Activated naive CD4-positive, alpha-beta T cell treated with anti-CD3 and anti-CD28 coated beads, Interleukin-2, amount 10 ng/mL, durations not matched to agents 7 days and 5 days (primary cell): Measurements from ENCODE around the gene RBFOX1.
"Not testable (repeated sequence)": the region's sequence is repeated elsewhere in the genome, so short reads cannot be mapped to it uniquely, and the experiment has no call there.

Experiments used
- CTCF ChIA-PET: fragments of 350-600 bp; sonication (Branson Sonifier 250); formaldehyde crosslinking; loops from one replicate; lab custom pipeline; 2021; ENCODE audit warnings: antibody characterized with exemption; lab: Charles Lee
- DNase-seq: peaks from one replicate; pipeline ENCODE4 v3.0.0-alpha.2; 2020
- H3K27ac Mint-ChIP-seq: one replicate; pipeline ENCODE4 v1.8.0; 2021; ENCODE audit warnings: mild to moderate bottlenecking, moderate library complexity, mixed read lengths
- H3K27me3 Mint-ChIP-seq: one replicate; pipeline ENCODE4 v1.8.0; 2021; ENCODE audit warnings: mild to moderate bottlenecking, mixed read lengths
- H3K36me3 Mint-ChIP-seq: one replicate; pipeline ENCODE4 v1.8.0; 2021; ENCODE audit warnings: mixed read lengths
- H3K4me1 Mint-ChIP-seq: one replicate; pipeline ENCODE4 v1.8.0; 2021; ENCODE audit warnings: mixed read lengths
- H3K4me3 Mint-ChIP-seq: one replicate; pipeline ENCODE4 v1.8.0; 2021; ENCODE audit warnings: mild to moderate bottlenecking, moderate library complexity, mixed read lengths
- H3K9me3 Mint-ChIP-seq: one replicate; pipeline ENCODE4 v1.8.0; 2021; ENCODE audit warnings: mixed read lengths

The RBFOX1 gene

GRCh38 chr16:7470344-7470743 is 137.7 kb downstream of the RBFOX1 start:
- Mint-ChIP-seq H3K4me3 (no peak overlapping the region), H3K4me1 (no peaks in the 10 kb centered on the region), H3K9me3 (peaks cover 24% of the 10 kb centered on the region), H3K36me3 (no peaks in the 10 kb centered on the region), H3K27me3 (no peaks in the 10 kb centered on the region), H3K27ac (no peak overlapping the region)
- no peak for DNase-seq
- CTCF ChIA-PET, result no interaction called here

GRCh38 chr16:7471268-7471667 is 138.6 kb downstream of the RBFOX1 start:
- H3K36me3 Mint-ChIP-seq, result no peaks in the 10 kb centered on the region
- no peaks in the 10 kb centered on the region for H3K27me3 Mint-ChIP-seq
- peaks cover 29% of the 10 kb centered on the region for H3K9me3 Mint-ChIP-seq
- CTCF ChIA-PET, result no interaction called here
- DNase-seq, result no peak
- H3K4me3 Mint-ChIP-seq, result no peak overlapping the region
- H3K27ac Mint-ChIP-seq, result no peak overlapping the region
- no peaks in the 10 kb centered on the region for H3K4me1 Mint-ChIP-seq

GRCh38 chr16:7482032-7482431 is 149.4 kb downstream of the RBFOX1 start:
- peaks cover 16% of the 10 kb centered on the region for H3K9me3 Mint-ChIP-seq
- H3K4me1 Mint-ChIP-seq, result no peaks in the 10 kb centered on the region
- no peaks in the 10 kb centered on the region for H3K27me3 Mint-ChIP-seq
- H3K4me3 Mint-ChIP-seq, result no peak overlapping the region
- CTCF ChIA-PET, result no interaction called here
- H3K36me3 Mint-ChIP-seq, result no peaks in the 10 kb centered on the region
- H3K27ac Mint-ChIP-seq, result no peak overlapping the region
- DNase-seq, result no peak

DNA sequence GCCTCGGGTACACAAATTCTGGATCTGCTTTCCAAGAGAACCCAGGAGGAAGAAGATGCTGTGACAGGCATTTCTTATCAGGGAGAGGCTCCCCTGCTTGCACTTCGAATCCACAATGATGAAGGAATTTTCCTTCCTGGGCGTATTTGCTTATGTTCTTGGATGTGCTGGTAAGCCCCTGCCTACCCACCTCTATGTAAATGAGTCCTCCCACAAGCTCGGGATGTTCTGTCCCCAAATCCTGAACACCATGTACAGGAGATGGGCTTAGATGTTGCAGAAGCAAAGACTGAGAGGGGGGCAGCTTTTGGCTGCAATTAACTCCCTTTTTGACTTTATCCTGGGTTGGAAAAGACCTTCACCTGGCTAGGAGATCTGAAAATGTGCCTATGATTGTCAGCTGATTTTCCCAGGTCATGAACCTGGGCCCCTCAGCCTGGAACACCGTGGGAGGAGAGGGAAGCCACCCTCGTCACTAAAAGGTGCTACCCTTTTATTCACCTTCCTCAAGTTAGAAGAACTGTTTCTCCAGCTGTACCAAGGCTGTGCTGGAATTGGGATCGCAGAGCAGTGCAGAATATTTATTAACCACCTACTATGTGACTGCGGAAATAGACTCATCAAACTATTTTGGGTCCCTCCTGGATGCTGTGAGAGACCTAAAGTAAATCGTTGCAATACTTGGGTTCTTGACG is 150.1 kb downstream of the RBFOX1 start:
- no peak for DNase-seq
- H3K36me3 Mint-ChIP-seq, result no peaks in the 10 kb centered on the region
- peaks cover 19% of the 10 kb centered on the region for H3K9me3 Mint-ChIP-seq
- CTCF ChIA-PET, result no interaction called here
- H3K27me3 Mint-ChIP-seq, result no peaks in the 10 kb centered on the region
- H3K27ac Mint-ChIP-seq, result no peak overlapping the region
- H3K4me3 Mint-ChIP-seq, result no peak overlapping the region
- no peaks in the 10 kb centered on the region for H3K4me1 Mint-ChIP-seq

- H3K27ac Mint-ChIP-seq, result no peak overlapping the region
- H3K4me1 Mint-ChIP-seq, result no peaks in the 10 kb centered on the region
- H3K4me3 Mint-ChIP-seq, result no peak overlapping the region
- H3K9me3 Mint-ChIP-seq, result peaks cover 23% of the 10 kb centered on the region
- H3K36me3 Mint-ChIP-seq, result no peaks in the 10 kb centered on the region
- CTCF ChIA-PET, result no interaction called here
- no peak for DNase-seq
- no peaks in the 10 kb centered on the region for H3K27me3 Mint-ChIP-seq
These were observed 155.1 kb downstream of the RBFOX1 start for GRCh38 chr16:7487574-7488323.

DNA sequence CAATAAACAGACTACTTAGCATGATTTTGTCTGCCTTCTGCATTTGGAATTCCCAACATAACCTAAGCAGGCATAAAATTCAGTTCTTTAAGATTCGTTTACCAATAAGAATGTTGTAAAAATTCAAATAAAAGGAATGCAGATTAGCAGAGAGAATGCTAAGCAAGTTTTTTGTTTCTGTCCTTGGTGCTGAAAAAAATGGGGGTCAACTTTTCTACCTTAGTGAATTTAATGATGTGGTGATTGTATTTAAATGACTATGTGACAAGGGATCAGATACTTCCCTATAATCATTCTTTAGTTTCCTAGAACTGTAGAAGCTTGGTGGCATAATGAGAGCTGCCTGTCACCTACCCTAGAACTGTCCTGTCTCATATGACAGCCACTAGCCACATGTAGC is 159.5 kb downstream of the RBFOX1 start:
- CTCF ChIA-PET, result no interaction called here
- Mint-ChIP-seq H3K4me1 (no peaks in the 10 kb centered on the region), H3K27ac (no peak overlapping the region), H3K9me3 (peaks cover 22% of the 10 kb centered on the region), H3K36me3 (no peaks in the 10 kb centered on the region), H3K4me3 (no peak overlapping the region), H3K27me3 (no peaks in the 10 kb centered on the region)
- no peak for DNase-seq

DNA sequence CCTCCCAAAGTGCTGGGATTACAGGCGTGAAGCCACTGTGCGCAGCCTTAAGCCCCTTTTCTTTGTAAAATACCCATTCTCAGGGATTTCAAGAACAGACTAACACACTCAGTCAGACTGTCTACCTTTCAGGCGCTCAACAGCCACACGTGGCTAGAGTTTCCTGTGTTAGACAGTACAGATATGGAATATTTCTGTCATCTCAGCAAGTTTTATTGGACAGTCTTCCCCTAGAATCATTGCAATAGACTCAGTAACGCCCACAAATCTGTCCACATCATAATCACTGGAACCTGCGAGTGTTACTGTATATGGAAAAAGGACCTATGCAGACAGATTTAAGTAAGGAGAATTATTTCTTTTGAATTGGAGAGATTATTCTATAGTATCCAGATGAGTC is 160.5 kb downstream of the RBFOX1 start:
- no peak for DNase-seq
- Mint-ChIP-seq H3K27ac (no peak overlapping the region), H3K36me3 (no peaks in the 10 kb centered on the region), H3K27me3 (no peaks in the 10 kb centered on the region), H3K4me3 (no peak overlapping the region), H3K9me3 (peaks cover 19% of the 10 kb centered on the region), H3K4me1 (no peaks in the 10 kb centered on the region)
- CTCF ChIA-PET, result no interaction called here

DNA sequence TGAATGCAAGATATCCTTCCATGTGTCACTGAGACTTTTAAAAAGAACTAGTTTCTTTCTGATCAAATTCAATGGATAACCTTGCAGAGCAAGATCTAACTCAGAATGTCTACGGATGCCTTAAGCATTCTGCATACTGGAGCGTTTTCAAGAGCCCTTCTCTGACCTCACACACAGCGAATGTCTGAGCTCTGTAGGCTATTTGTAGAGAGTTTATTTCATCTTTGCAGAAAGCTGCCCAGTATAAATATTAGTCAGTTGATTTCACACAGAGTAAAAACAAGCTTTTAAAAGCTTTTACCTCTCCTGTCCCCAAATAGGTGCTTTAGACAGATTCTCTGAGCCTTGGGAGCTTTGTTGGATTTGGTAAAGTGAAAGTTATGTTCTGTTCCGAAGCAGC is 165.0 kb downstream of the RBFOX1 start:
- no peak for DNase-seq
- no peak overlapping the region for H3K4me3 Mint-ChIP-seq
- no peaks in the 10 kb centered on the region for H3K4me1 Mint-ChIP-seq
- H3K27ac Mint-ChIP-seq, result no peak overlapping the region
- CTCF ChIA-PET, result no interaction called here
- H3K36me3 Mint-ChIP-seq, result no peaks in the 10 kb centered on the region
- peaks cover 24% of the 10 kb centered on the region for H3K9me3 Mint-ChIP-seq
- H3K27me3 Mint-ChIP-seq, result no peaks in the 10 kb centered on the region

GRCh38 chr16:7501868-7502267 is 169.2 kb downstream of the RBFOX1 start:
- Mint-ChIP-seq H3K4me1 (no peaks in the 10 kb centered on the region), H3K27ac (no peak overlapping the region), H3K4me3 (no peak overlapping the region), H3K9me3 (peaks cover 28% of the 10 kb centered on the region), H3K27me3 (no peaks in the 10 kb centered on the region), H3K36me3 (no peaks in the 10 kb centered on the region)
- CTCF ChIA-PET, result no interaction called here
- DNase-seq, result no peak

DNA sequence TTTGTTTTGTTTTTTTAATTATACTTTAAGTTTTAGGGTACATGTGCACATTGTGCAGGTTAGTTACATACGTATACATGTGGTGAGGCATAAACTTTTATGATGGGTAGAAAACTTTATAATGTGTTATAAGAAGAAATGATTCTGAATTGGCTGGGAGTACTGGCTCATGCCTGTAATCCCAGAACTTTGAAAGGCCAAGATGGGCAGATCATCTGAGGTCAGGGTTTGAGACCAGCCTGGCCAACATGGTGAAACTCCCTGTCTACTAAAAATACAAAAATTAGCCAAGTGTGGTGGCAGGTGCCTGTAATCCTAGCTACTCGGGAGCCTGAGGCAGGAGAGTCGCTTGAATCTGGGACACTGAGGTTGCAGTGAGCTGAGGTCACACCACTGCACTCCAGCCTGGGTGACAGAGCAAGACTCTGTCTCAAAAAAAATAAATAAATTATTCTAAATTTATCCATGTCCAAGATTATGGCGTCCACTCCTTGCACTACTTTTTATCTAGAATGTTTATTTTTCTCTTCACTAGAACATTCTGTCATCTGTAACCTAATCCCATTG is 170.0 kb downstream of the RBFOX1 start:
- CTCF ChIA-PET, DNase-seq, H3K27ac Mint-ChIP-seq, H3K4me1 Mint-ChIP-seq, H3K4me3 Mint-ChIP-seq, H3K27me3 Mint-ChIP-seq, H3K36me3 Mint-ChIP-seq: not testable (repeated sequence)
- H3K9me3 Mint-ChIP-seq, result peaks cover 24% of the 10 kb centered on the region

DNA sequence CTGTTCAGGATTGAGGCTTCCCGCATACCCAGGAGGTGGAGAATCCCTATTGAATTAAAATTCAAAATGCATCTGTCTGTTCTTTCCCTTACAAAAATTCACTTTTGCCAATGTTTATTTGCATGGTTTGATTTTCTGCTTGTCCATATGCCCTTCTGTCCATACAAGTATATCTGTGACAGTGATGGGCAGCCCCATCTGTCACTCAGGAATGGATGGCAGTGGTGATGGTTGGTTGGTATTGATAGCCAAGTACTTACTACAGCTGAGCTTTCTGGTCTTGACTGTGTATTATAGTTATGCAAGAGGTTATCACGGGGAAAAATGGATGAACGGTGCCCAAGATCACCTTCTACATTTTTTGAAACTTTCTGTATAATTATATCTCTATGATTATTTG is 171.0 kb downstream of the RBFOX1 start:
- no peak overlapping the region for H3K4me3 Mint-ChIP-seq
- H3K27me3 Mint-ChIP-seq, result no peaks in the 10 kb centered on the region
- no peak overlapping the region for H3K27ac Mint-ChIP-seq
- H3K4me1 Mint-ChIP-seq, result no peaks in the 10 kb centered on the region
- no peaks in the 10 kb centered on the region for H3K36me3 Mint-ChIP-seq
- peaks cover 25% of the 10 kb centered on the region for H3K9me3 Mint-ChIP-seq
- CTCF ChIA-PET, result no interaction called here
- DNase-seq, result no peak

- H3K27ac Mint-ChIP-seq, result peak overlapping the region; percentile 52
- no peaks in the 10 kb centered on the region for H3K27me3 Mint-ChIP-seq
- CTCF ChIA-PET, result no interaction called here
- DNase-seq, result no peak
- peaks cover 30% of the 10 kb centered on the region for H3K9me3 Mint-ChIP-seq
- H3K4me1 Mint-ChIP-seq, result no peaks in the 10 kb centered on the region
- no peak overlapping the region for H3K4me3 Mint-ChIP-seq
- H3K36me3 Mint-ChIP-seq, result no peaks in the 10 kb centered on the region
These were observed 172.2 kb downstream of the RBFOX1 start for GRCh38 chr16:7504844-7505243.

- Mint-ChIP-seq H3K27me3 (no peaks in the 10 kb centered on the region), H3K36me3 (no peaks in the 10 kb centered on the region), H3K27ac (no peak overlapping the region), H3K9me3 (peaks cover 35% of the 10 kb centered on the region), H3K4me3 (no peak overlapping the region), H3K4me1 (no peaks in the 10 kb centered on the region)
- DNase-seq, result no peak
- CTCF ChIA-PET, result no interaction called here
These were observed 172.8 kb downstream of the RBFOX1 start for GRCh38 chr16:7505495-7505894.

GRCh38 chr16:7506363-7506762 is 173.7 kb downstream of the RBFOX1 start:
- CTCF ChIA-PET, result no interaction called here
- H3K9me3 Mint-ChIP-seq, result peaks cover 30% of the 10 kb centered on the region
- no peak for DNase-seq
- no peaks in the 10 kb centered on the region for H3K4me1 Mint-ChIP-seq
- no peak overlapping the region for H3K27ac Mint-ChIP-seq
- H3K36me3 Mint-ChIP-seq, result no peaks in the 10 kb centered on the region
- H3K4me3 Mint-ChIP-seq, result no peak overlapping the region
- H3K27me3 Mint-ChIP-seq, result no peaks in the 10 kb centered on the region

DNA sequence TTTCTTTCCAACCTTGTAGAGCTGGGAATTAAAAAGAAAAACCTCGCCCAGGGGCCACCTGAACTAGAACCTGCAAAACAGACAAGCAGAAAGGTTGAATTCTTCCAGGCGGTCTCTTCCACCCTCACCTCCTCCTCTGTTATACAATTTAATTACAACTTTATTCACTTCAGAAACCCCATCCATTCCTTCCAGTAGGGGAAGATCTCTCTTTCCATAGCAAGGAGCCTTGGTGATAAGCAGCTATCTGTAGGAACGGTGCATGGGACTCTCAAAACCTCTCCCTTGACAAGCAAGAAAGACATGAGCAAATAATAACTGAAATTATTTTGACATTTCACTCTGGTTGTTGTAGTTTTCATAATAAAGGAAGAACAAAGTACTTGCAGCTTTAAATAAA is 176.0 kb downstream of the RBFOX1 start:
- no peak for DNase-seq
- Mint-ChIP-seq H3K4me1 (no peaks in the 10 kb centered on the region), H3K27ac (no peak overlapping the region), H3K27me3 (no peaks in the 10 kb centered on the region), H3K4me3 (no peak overlapping the region), H3K36me3 (no peaks in the 10 kb centered on the region), H3K9me3 (peaks cover 32% of the 10 kb centered on the region)
- CTCF ChIA-PET, result no interaction called here
